SU-DHL-6 (cell line): ENCODE results near the gene AIMP2.

Experiments
- H2AFZ ChIP-seq: fragments of 200-600 bp; sonication (generic); 2 replicates; pipeline ENCODE4 v1.6.1; 2014; ENCODE audit warnings: low read depth, mild to moderate bottlenecking, moderate library complexity, mixed read lengths, antibody characterized with exemption, low read length; ENCODE audit not compliant: severe bottlenecking
- H3F3A ChIP-seq: fragments of 200-600 bp; shearing (Covaris generic); 2 replicates; pipeline ENCODE4 v1.6.0; 2016; ENCODE audit warnings: antibody characterized with exemption, mild to moderate bottlenecking; ENCODE audit not compliant: insufficient read depth
- H3K27ac ChIP-seq: fragments of 200-600 bp; sonication (generic); 2 replicates; pipeline ENCODE4 v1.5.1; 2016; ENCODE audit warnings: low read depth, mild to moderate bottlenecking, low read length, moderate library complexity, mixed read lengths
- H3K27me3 ChIP-seq: fragments of 200-600 bp; sonication (generic), shearing (Covaris generic); 2 replicates; pipeline ENCODE4 v1.6.0; 2014; ENCODE audit warnings: mild to moderate bottlenecking, low read length
- H3K36me3 ChIP-seq: fragments of 200-600 bp; sonication (generic); 2 replicates; pipeline ENCODE4 v1.6.1; 2014; ENCODE audit warnings: mild to moderate bottlenecking, low read length, mixed read lengths
- H3K4me2 ChIP-seq: fragments of 300-600, 200-600 bp; shearing (Covaris generic), sonication (generic); 2 replicates; pipeline ENCODE4 v1.6.0; 2014; ENCODE audit warnings: low read length, low read depth, mild to moderate bottlenecking; ENCODE audit not compliant: poor library complexity, severe bottlenecking
- H3K4me3 ChIP-seq: fragments of 200-600 bp; sonication (generic); 2 replicates; pipeline ENCODE4 v1.5.1; 2014; ENCODE audit warnings: antibody characterized with exemption, low read length, mild to moderate bottlenecking, mixed read lengths; ENCODE audit not compliant: insufficient read depth, poor library complexity, severe bottlenecking
- H3K79me2 ChIP-seq: fragments of 200-600 bp; sonication (generic); 2 replicates; pipeline ENCODE4 v1.6.1; 2014; ENCODE audit warnings: mild to moderate bottlenecking, low read length, moderate library complexity; ENCODE audit not compliant: insufficient read depth
- H3K9ac ChIP-seq: fragments of 200-600 bp; sonication (generic); 2 replicates; pipeline ENCODE4 v1.7.0; 2014; ENCODE audit warnings: mild to moderate bottlenecking, low read length
- H3K9me2 ChIP-seq: fragments of 200-600 bp; sonication (generic); replicated peaks from 2 replicates; pipeline ENCODE4 v1.6.1; 2014; ENCODE audit warnings: low read length; ENCODE audit not compliant: insufficient read depth
- H3K9me3 ChIP-seq: fragments of 200-600 bp; sonication (generic); 2 replicates; pipeline ENCODE4 v1.6.1; 2014; ENCODE audit warnings: low read length, mixed read lengths; ENCODE audit not compliant: insufficient read depth
- H4K20me1 ChIP-seq: fragments of 200-600 bp; sonication (generic); 2 replicates; pipeline ENCODE4 v1.6.1; 2014; ENCODE audit warnings: low read depth, mild to moderate bottlenecking, antibody characterized with exemption, low read length, moderate library complexity, mixed read lengths
- CTCF ChIP-seq: fragments of 200-600 bp; sonication (generic); IDR thresholded peaks from one replicate; pipeline ENCODE4 v1.5.1; 2017; ENCODE audit warnings: antibody characterized with exemption, mild to moderate bottlenecking, low read length, moderate library complexity; ENCODE audit not compliant: insufficient read depth, poor library complexity, severe bottlenecking
- EZH2phosphoT487 ChIP-seq: fragments of 200-600 bp; sonication (generic), shearing (Covaris generic); conservative IDR thresholded peaks from 2 replicates; pipeline ENCODE4 v1.6.1; 2018; ENCODE audit warnings: mild to moderate bottlenecking, antibody characterized with exemption, low read length, moderate library complexity, mixed read lengths

The AIMP2 gene

GRCh38 chr7:6016653-6016966, 7.5 kb downstream of the AIMP2 start:
- Histone ChIP-seq H3K9me2 (no peaks in the 10 kb centered on the region), H2AFZ (no peak overlapping the region), H4K20me1 (no peaks in the 10 kb centered on the region; the same call in 1 of the 2 replicates), H3K9ac (no peak overlapping the region), H3K79me2 (peaks cover 22% of the 10 kb centered on the region), H3K27me3 (no peaks in the 10 kb centered on the region), H3K4me3 (no peak overlapping the region), H3F3A (0 out of 2 replicates have a peak, but pooled peaks cover 12% of the 10 kb centered on the region), H3K4me2 (no peak overlapping the region), H3K9me3 (no peaks in the 10 kb centered on the region), H3K36me3 (peaks cover 21% of the 10 kb centered on the region; the same call in 1 of the 2 replicates), H3K27ac (no peak overlapping the region)
- no peak for TF ChIP-seq CTCF
- TF ChIP-seq EZH2phosphoT487: no peak

DNA sequence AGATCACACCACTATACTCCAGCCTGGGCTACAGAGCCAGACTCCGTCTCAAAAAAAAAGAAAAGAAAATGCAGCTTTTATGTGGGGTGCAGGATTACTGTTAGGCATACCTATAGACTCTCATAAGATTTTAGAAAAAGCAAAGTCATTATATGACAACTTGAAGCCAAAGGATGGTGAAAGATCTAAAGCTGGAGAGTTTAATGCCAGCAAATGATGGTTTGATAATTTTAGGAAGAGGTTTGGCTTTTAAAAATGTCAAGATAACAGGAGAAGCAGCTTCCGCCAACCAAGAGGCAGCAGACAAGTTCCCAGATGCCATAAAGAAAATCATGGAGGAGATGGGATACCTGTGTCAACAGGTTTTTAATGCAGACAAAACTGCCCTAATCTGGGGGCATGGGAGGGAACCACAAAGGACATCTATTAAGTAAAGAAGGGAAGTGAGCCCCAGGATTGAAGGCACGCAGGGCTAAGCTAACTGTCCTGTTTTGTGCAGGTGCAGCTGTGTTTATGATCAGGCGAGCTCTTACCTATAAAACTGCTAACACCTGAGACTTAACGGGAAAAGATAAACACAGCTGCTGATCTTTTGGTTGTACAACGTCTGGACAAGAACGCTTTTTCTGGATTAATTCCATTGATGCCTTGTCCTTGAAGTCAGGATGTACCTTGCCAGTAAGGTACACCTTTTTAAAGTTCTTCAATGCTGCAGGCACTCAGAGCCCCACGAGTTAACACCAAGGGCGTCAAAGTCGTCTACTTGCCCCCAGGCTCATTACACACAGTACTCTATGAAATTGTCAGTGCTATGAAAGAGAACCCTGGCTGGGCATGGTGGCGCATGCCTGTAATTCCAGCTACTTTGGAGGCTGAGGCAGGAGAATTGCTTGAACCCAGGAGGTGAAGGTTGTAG, 11.6 kb downstream of the AIMP2 start:
- H3K9me3 ChIP-seq: no peaks in the 10 kb centered on the region
- TF ChIP-seq EZH2phosphoT487 (no peak), CTCF (no peak)
- H3K4me3 ChIP-seq: no peak overlapping the region
- peaks cover 4% of the 10 kb centered on the region; the same call in 1 of the 2 replicates for H4K20me1 ChIP-seq
- H3K27ac ChIP-seq: no peak overlapping the region
- peaks cover 23% of the 10 kb centered on the region for H3F3A ChIP-seq
- H3K9ac ChIP-seq: no peak overlapping the region
- H3K79me2 ChIP-seq: no peaks in the 10 kb centered on the region; the same call in 1 of the 2 replicates
- H3K4me2 ChIP-seq: no peak overlapping the region
- H3K27me3 ChIP-seq: no peaks in the 10 kb centered on the region
- no peak overlapping the region for H2AFZ ChIP-seq
- H3K9me2 ChIP-seq: no peaks in the 10 kb centered on the region
- H3K36me3 ChIP-seq: peaks cover 39% of the 10 kb centered on the region

DNA sequence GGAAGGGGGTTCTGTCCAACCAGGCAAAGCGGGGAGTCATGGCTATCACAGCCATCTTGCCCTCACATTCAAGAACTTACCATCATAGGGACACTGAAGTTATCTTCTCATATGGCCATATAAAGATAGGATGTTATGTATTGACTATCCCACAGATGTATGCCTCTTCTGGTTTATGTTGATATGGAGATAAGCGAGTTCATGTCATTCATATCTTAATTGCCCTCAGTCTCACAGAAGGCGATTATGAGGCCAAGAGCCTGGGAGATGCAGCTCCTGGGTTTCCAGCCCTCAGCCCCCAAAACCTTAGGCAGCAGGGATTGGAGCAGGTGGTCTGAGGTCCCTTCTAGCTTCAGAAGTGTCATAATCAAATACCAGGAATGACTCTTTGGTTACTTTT, 13.6 kb downstream of the AIMP2 start:
- H3F3A ChIP-seq: peaks cover 23% of the 10 kb centered on the region
- H3K27me3 ChIP-seq: no peaks in the 10 kb centered on the region
- TF ChIP-seq CTCF (no peak), EZH2phosphoT487 (no peak)
- peaks cover 34% of the 10 kb centered on the region for H3K36me3 ChIP-seq
- H2AFZ ChIP-seq: no peak overlapping the region
- no peak overlapping the region for H3K4me3 ChIP-seq
- H3K27ac ChIP-seq: no peak overlapping the region
- no peaks in the 10 kb centered on the region for H3K9me2 ChIP-seq
- no peaks in the 10 kb centered on the region for H3K9me3 ChIP-seq
- H4K20me1 ChIP-seq: peaks cover 4% of the 10 kb centered on the region; the same call in 1 of the 2 replicates
- no peak overlapping the region for H3K4me2 ChIP-seq
- no peak overlapping the region for H3K9ac ChIP-seq
- H3K79me2 ChIP-seq: no peaks in the 10 kb centered on the region
